Activated CD4-positive, alpha-beta T cell treated with anti-CD3 and anti-CD28 coated beads, Interleukin-2, amount 50 U/mL, for 24 hours (primary cell): ENCODE data around the gene KRT36.

Source experiments
- DNase-seq, 2 donors: peaks; one replicate each; pipeline ENCODE4 v3.0.0-alpha.2; 2020; ENCODE audit warnings: low read depth in 1 of 2, low spot score in 1 of 2

The KRT36 gene

GRCh38 chr17:41442739-41443138 is 47.0 kb downstream of the KRT36 start:
- DNase-seq = no peak

- DNase-seq = no peak
Measured at GRCh38 chr17:41440531-41441033, 49.1 kb downstream of the KRT36 start, which contains the start of gene KRT38. TSS of gene KRT38 (minus strand) at chr17:41440983. CDS start at chr17:41440921, 62 bp downstream.

GRCh38 chr17:41439375-41439774 is 50.3 kb downstream of the KRT36 start:
- DNase-seq = no peak

- no peak for DNase-seq
Measured at GRCh38 chr17:41437769-41438168, 51.9 kb downstream of the KRT36 start.

- no peak for DNase-seq
Measured at GRCh38 chr17:41437254-41437653, 52.5 kb downstream of the KRT36 start.
